PFSK-1 (cell line): ENCODE results near the gene SLC2A4RG.

Source experiments
- FOXP2 ChIP-seq: optimal IDR thresholded peaks from 2 replicates; pipeline ENCODE3; 2011; ENCODE audit warnings: borderline replicate concordance, control low read depth, inconsistent platforms; ENCODE audit not compliant: insufficient read depth; ENCODE audit errors: extremely low read length, extremely low read depth
- POLR2AphosphoS5 ChIP-seq: IDR thresholded peaks from 2 replicates; pipeline ENCODE4 v1.6.1; 2012; ENCODE audit warnings: low read depth, mild to moderate bottlenecking, control low read depth, low read length, moderate library complexity
- SIN3A ChIP-seq: IDR thresholded peaks from 2 replicates; pipeline ENCODE4 v1.6.1; 2012; ENCODE audit warnings: mild to moderate bottlenecking, low read length, moderate library complexity, borderline replicate concordance; ENCODE audit not compliant: insufficient read depth
- TAF1 ChIP-seq: IDR thresholded peaks from 2 replicates; pipeline ENCODE4 v1.6.1; 2012; ENCODE audit warnings: low read length, control low read depth, borderline replicate concordance; ENCODE audit not compliant: insufficient read depth
- TF ChIP-seq, protein P1 (sequence below), 2 experiments: IDR thresholded peaks; 2 replicates each; pipeline versions ENCODE4 v1.6.1 to v1.8.0; 2011 to 2012; ENCODE audit warnings: low read depth in 2 of 2, low read length in 2 of 2, control low read depth in 1 of 2, inconsistent platforms in 1 of 2, mild to moderate bottlenecking in 1 of 2, moderate library complexity in 1 of 2; ENCODE audit not compliant: insufficient read depth in 1 of 2

The SLC2A4RG gene

DNA sequence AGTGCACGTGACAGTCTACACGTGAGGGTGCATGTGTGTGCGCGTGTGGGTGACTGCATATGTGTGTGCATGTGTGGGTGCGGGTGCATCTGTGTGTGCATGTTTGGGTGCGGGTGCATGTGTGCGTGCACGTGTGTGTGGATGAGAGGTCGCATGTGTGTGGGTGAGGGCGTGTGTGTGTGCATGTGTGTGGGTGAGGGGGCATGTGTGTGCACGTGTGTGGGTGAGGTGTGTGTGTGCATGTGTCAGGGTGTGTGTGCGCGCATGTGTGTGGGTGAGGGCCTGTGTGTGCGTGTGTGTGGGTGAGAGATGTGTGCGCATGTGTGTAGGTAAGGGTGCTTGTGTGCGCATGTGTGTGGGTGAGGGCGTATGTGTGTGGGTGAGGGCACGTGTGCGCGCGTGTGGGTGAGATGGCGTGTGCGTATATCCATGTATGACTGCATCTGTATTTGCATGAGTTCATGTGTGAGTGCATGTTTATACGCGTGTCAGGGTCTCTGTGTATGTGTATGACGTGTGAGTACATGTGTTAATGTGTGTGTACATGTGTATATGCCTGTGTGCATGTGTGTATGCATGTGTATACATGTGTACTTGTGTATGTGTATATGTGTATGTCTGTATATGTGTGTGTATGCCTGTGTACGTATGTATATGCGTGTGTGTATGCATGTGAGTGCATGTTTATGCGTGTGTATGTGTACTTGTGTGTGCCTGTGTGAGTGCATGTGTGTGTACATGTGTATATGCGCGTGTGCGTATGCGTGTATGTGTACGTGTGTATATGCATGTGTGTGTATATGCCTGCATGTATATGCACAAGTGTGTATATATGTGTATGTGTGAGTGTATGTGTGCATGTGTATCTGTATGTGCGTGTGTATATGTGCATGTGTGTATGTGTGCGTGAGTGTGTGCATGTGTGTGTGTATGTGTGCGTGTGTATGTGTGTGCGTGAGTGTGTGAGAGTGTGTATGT lies 7.2 kb upstream of the SLC2A4RG start:
- TF ChIP-seq FOXP2 (no peak), SIN3A (no peak), TAF1 (no peak), POLR2AphosphoS5 (no peak)
- TF ChIP-seq, protein P1, sequence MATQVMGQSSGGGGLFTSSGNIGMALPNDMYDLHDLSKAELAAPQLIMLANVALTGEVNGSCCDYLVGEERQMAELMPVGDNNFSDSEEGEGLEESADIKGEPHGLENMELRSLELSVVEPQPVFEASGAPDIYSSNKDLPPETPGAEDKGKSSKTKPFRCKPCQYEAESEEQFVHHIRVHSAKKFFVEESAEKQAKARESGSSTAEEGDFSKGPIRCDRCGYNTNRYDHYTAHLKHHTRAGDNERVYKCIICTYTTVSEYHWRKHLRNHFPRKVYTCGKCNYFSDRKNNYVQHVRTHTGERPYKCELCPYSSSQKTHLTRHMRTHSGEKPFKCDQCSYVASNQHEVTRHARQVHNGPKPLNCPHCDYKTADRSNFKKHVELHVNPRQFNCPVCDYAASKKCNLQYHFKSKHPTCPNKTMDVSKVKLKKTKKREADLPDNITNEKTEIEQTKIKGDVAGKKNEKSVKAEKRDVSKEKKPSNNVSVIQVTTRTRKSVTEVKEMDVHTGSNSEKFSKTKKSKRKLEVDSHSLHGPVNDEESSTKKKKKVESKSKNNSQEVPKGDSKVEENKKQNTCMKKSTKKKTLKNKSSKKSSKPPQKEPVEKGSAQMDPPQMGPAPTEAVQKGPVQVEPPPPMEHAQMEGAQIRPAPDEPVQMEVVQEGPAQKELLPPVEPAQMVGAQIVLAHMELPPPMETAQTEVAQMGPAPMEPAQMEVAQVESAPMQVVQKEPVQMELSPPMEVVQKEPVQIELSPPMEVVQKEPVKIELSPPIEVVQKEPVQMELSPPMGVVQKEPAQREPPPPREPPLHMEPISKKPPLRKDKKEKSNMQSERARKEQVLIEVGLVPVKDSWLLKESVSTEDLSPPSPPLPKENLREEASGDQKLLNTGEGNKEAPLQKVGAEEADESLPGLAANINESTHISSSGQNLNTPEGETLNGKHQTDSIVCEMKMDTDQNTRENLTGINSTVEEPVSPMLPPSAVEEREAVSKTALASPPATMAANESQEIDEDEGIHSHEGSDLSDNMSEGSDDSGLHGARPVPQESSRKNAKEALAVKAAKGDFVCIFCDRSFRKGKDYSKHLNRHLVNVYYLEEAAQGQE (IDR thresholded peaks at IDR 0.05; ENCODE audit: insufficient read depth in 1 of 2, low read depth in 2 of 2, low read length in 2 of 2): no peak

DNA sequence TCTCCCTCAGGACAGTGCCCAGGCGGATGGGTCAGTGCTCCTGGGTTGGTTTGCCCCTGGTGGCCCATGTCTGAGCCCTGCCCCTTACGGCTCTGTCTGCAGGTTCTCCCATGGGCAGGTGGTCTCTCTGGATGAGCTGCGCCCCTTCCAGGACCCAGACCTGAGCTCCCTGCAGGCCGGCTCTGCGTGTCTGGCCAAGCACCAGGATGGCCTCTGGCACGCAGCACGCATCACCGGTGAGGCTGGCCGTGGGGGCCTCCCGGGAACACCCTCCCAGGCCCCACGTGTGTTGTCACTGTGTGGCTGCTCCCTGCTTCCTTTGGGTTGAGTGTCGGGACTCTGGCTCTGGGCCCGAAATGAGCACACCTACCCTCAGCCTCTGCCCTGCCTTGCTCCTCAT lies 6.5 kb upstream of the SLC2A4RG start:
- TF ChIP-seq TAF1 (no peak), POLR2AphosphoS5 (no peak), FOXP2 (no peak), SIN3A (no peak)
- TF ChIP-seq, protein P1 (IDR thresholded peaks at IDR 0.05; ENCODE audit: insufficient read depth in 1 of 2, low read depth in 2 of 2, low read length in 2 of 2): no peak

DNA sequence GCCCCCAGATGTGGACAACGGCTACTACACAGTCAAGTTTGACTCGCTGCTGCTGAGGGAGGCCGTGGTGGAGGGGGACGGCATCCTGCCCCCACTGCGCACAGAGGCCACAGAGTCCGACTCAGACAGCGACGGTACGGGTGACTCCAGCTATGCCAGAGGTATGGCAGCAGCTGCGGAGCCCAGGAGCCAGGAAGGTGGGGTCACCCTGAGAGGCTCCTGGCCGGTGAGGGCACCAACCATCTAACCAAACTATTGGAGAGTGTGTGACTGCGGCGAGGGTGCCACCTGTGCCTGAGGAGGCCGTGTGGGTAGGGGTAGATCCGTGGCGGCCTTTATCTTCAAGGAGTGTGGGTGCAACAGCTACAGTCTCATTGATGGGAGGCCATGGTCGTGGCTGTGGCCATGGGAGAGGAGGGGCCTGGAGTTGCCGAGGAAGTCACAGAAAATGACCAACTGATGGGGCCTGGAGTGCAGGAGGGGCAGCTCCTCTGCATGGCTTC lies 5.9 kb upstream of the SLC2A4RG start:
- TF ChIP-seq POLR2AphosphoS5: no peak
- TF ChIP-seq FOXP2: no peak
- no peak for TF ChIP-seq SIN3A
- TF ChIP-seq, protein P1 (IDR thresholded peaks at IDR 0.05; ENCODE audit: insufficient read depth in 1 of 2, low read depth in 2 of 2, low read length in 2 of 2): no peak
- no peak for TF ChIP-seq TAF1

DNA sequence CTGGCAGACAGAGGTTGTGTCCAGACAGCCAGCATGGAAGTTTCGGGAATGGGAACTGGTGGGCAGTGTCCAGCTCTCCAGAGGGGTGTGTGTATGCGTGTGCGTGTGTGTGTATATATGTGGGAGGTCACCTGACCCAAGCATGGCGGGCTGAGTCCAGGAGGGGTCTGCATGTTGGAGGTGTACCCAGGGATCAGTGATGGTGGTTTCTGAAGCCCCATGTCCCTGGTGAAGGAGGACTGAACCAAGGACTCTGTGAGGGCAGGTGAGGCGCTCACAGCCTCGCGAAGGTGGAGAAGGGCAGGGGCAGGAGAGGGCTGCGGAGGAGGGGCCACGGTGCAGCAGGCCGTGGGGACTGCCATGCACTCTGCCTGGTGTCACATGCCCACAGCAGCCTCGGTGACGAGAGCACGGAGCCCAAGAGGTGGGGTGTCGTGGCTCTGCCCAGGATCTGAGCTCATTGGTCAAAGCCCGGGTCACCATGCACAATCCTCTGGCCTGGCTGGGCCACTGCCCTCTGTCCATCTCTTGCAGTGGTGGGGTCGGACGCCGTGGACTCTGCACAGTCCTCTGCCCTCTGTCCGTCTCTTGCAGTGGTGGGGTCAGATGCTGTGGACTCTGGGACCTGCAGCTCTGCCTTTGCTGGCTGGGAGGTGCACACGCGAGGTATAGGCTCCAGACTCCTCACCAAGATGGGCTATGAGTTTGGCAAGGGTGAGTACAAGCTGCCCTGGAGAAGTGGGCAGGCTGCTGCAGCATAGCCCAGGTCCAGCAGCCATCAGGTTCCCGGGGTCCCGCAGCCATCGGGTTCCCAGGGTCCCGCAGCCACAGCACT lies 5.2 kb upstream of the SLC2A4RG start:
- TF ChIP-seq, protein P1 (IDR thresholded peaks at IDR 0.05; ENCODE audit: insufficient read depth in 1 of 2, low read depth in 2 of 2, low read length in 2 of 2): no peak
- TF ChIP-seq SIN3A (no peak), FOXP2 (no peak), POLR2AphosphoS5 (no peak), TAF1 (no peak)
